HPDE6-E6E7 (cell line): Measurements from ENCODE around the gene NRGN.

ENCODE experiments used
- DNase-seq: peaks from one replicate; pipeline ENCODE4 v3.0.0; 2011; ENCODE audit warnings: missing footprints; ENCODE audit errors: extremely low spot score

NRGN gene

DNA sequence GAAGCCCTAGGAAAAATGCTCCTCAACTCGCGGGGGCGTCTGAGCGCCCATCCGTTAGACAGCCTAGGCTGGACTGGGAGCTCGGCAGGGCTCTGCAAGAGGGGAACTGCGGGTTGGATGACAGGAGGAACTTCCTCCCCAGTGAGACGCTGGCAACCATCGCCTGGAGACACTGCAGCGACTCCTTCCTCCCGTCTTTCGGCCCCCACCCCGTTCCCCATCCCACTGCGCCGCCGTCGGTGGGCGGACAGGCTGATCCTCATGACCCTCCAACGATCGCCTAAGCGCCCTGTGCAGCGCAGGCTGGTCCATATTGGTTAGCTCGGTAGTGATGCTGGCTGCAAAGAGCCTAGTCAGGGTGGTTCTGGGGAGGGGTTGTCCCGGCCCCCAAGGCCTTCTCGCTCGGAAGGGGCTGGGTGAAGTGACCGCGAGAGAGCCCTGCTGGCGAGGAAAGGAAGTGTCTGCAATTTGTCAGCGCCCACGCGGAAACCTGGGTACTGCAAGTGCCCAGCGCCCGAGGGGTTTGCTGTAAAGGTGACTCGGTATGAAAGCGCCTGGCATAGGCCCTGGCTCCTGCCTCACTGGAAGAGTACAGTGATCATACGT lies 638 bp downstream of the NRGN start:
- no peak for DNase-seq

DNA sequence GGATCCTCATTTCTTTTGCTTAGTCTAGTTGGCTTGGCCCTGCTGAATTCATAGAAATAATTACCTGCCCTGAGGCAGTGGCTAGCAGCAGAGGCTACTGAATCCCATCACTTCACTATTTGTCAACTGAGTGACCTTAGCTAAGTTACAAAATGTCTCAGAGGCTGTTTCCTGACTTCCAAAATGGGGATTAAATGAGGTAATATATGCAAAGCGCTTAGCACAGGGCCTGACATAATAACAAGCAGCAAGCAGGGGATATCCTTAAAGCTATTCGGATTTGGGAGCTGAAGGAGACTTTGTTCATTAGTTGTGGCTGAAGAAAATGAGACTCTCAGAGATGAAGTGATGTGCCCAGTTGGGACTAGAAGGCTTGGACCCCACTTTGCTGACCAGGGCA lies 2.8 kb downstream of the NRGN start:
- no peak for DNase-seq

GRCh38 chr11:124743050-124743449 lies 3.3 kb downstream of the NRGN start:
- no peak for DNase-seq

DNA sequence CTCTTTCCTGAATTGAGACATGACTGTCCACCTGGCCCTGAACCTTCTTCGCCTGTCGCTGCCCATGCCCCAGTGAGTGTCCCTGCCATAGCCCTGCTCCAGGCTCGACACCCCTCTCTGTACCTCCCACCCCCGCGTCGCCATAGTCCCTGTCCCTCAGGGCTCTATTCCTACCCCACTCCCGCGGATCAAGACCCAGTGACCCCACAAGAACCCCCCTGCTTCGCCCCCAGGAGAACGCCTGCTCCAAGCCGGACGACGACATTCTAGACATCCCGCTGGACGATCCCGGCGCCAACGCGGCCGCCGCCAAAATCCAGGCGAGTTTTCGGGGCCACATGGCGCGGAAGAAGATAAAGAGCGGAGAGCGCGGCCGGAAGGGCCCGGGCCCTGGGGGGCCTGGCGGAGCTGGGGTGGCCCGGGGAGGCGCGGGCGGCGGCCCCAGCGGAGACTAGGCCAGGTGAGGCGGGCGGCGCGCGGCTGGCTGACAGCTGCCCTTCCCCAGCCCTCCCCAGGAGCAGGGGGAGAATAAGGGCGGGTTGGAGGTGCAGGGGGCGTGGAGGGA lies 5.6 kb downstream of the NRGN start:
- no peak for DNase-seq

- no peak for DNase-seq
Observed at GRCh38 chr11:124745835-124746620, 6.3 kb downstream of the NRGN start.

GRCh38 chr11:124746621-124747243 lies 7.0 kb downstream of the NRGN start:
- DNase-seq = peak; percentile 89

GRCh38 chr11:124747406-124748099 lies 7.8 kb downstream of the NRGN start:
- no peak for DNase-seq

GRCh38 chr11:124748100-124748418 lies 8.3 kb downstream of the NRGN start:
- no peak for DNase-seq

- no peak for DNase-seq
Observed at GRCh38 chr11:124748481-124749343, 9.0 kb downstream of the NRGN start.

- DNase-seq = no peak
Observed at GRCh38 chr11:124749912-124750311, 10.2 kb downstream of the NRGN start.

GRCh38 chr11:124751391-124751740 lies 11.6 kb downstream of the NRGN start:
- no peak for DNase-seq

GRCh38 chr11:124751741-124752470 lies 12.2 kb downstream of the NRGN start, which contains the start of gene VSIG2:
VSIG2 (minus strand) TSS chr11:124752255; CDS start chr11:124752137, 118 bp downstream.
- no peak for DNase-seq

DNA sequence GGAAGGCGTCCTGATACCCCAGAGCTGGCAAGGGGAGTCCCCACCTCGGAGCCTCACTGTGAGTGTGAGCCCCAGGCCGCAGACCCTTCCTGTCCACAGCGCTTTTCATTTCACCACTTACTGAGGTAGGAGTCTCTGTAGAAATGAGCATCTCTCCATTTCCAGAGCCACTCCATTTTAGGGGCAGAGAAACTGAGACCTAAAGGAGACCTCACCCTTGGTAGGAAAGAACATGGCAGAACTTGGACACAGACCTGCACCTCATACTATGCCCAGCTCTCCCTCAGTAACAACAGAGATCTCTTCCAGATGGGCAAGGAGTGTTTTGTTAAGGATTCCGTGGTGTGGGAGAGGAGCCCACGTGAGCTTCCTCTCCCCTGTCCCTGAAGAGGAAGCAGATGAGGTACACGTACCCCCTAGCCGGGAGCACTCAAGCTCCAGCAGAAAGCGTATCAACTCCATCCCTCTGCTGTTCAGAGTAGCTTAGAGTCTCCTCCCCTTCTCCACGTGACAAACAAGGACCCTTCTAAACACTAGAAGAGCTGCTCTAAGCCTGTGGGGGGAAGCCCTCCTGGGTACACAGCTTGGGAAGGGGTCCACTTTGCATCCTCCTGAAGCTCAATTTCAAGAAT lies 12.8 kb downstream of the NRGN start:
- no peak for DNase-seq

- no peak for DNase-seq
Observed at GRCh38 chr11:124753205-124753604, 13.5 kb downstream of the NRGN start.

- no peak for DNase-seq
Observed at GRCh38 chr11:124753624-124754023, 13.9 kb downstream of the NRGN start.

DNA sequence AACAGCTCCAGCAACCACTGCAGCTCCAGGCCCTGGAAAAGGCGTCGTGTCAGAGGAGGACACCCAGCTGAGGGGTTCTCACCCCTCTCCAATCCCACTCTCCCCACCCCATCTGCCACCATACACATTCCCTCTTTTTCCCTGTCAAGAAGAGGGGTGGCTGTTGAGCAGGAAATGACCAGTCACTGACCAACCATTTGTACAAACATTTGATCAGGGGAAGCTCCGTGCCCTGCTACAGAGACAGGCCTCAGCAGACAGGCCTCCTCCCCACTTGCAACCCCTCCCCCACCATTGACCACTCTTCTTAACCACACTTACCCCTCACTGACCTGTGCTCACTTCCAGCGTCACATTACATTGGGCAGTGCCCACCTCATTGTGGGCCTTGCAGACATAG lies 14.6 kb downstream of the NRGN start:
- no peak for DNase-seq

DNA sequence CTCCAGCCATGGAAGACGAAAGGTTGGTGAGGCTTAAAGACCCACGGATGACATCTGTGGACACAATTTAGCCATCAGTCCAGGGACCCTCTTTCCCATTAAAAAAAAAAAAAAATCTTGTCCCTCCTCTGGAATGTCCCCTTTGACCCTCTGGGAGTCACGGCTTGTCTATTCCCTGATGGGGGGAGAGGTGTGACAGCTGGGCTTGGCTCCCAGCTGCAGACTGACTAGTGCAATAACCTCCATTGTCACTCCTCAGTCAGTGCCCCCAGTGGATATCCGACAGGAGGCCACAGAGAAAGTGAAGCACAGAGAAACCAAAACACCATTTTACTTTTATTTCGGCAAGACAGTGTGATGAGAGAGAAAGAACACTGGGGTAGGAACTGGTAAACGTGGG lies 15.0 kb downstream of the NRGN start:
- DNase-seq = no peak

DNA sequence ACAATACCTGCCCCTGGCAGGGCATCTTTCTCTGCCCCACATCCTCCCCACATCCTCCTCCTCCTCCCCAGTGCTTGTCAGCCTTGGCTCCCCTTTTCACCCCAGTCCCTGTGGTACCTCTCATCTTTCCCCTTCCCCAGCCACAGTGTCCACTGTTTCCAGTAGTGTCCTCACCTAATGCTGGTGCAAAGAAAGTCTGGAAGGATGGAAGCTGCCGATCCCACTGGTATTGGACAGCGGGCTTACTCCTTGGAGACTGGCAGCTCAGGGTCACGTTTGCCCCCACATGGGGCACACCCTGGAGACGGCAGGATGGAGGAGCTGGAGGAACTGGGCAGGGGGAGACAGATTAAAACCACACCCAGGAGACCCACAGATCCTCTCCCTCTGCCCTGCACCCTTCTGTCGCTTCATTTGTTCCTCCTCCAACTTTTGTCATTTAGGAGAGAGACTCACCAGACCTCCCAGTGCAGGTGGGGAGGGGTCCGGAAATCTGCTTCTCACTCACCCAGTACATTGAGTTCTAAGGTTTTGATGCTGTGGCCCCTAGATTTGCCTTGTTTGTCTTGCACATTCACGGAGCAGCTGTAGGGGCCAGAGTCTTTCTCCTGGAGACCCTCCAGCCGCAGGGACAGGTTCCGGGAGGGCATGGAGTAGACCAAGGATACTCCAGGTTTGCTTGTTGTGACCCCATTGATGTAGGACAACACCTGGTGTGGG lies 16.5 kb downstream of the NRGN start:
- DNase-seq = no peak

DNA sequence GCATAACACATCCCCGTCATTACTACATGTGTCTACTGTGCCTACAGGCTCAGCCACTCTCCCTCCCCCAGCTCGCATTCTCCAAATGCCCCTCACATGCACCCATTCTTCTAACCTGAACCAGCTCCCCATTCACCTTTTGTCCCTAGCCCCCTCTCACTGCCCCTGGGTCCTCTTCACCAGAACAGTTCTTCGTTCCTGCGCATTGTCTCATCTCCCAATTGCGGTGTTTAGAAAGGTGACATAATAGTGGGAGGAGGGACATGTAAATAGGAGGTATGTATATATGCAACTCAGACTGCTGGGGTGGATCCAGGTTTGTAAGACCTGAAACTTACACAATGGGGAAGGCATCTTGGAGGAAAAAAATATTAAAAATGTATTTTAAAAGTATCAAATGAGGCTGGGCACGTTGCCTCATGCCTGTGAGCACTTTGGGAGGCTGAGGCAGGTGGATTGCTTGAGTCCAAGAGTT lies 17.0 kb downstream of the NRGN start:
- no peak for DNase-seq
